Hepatocyte (in vitro differentiated cells): Measurements from ENCODE around the gene SAMD14. TPM values are rescaled to one million over a fixed set of nuclear protein-coding genes. Genes with fewer than 3 reads are reported as not detected.

ENCODE experiments used
- DNase-seq: peaks from one replicate; pipeline ENCODE4 v3.0.0-alpha.2; 2016; ENCODE audit warnings: low spot score
- H2AFZ ChIP-seq: fragments of 200-600 bp; sonication (generic); 2 replicates; pipeline ENCODE4 v1.6.0; 2016; ENCODE audit warnings: antibody characterized with exemption, mild to moderate bottlenecking
- H3K27ac ChIP-seq: fragments of 200-600 bp; sonication (generic); 2 replicates; pipeline ENCODE4 v1.5.1; 2016; ENCODE audit warnings: mild to moderate bottlenecking
- H3K27me3 ChIP-seq: fragments of 200-600 bp; sonication (generic); 2 replicates; pipeline ENCODE4 v1.6.1; 2016
- H3K36me3 ChIP-seq: fragments of 200-600 bp; sonication (generic); replicated peaks from 2 replicates; pipeline ENCODE4 v1.5.1; 2016; ENCODE audit warnings: low read depth; ENCODE audit not compliant: insufficient read depth
- H3K4me1 ChIP-seq: fragments of 200-600 bp; sonication (generic); 2 replicates; pipeline ENCODE4 v1.5.1; 2016; ENCODE audit warnings: mild to moderate bottlenecking, moderate library complexity; ENCODE audit not compliant: insufficient read depth
- H3K4me2 ChIP-seq: fragments of 200-600 bp; sonication (generic); 2 replicates; pipeline ENCODE4 v1.6.0; 2016
- H3K4me3 ChIP-seq: fragments of 200-600 bp; sonication (generic); 2 replicates; pipeline ENCODE4 v1.5.1; 2016; ENCODE audit warnings: mild to moderate bottlenecking
- H3K79me2 ChIP-seq: fragments of 200-600 bp; sonication (generic); 2 replicates; pipeline ENCODE4 v1.6.0; 2017; ENCODE audit warnings: mild to moderate bottlenecking
- H3K9me2 ChIP-seq: fragments of 200-600 bp; sonication (generic); replicated peaks from 2 replicates; pipeline ENCODE4 v1.6.0; 2017; ENCODE audit warnings: mild to moderate bottlenecking; ENCODE audit not compliant: insufficient read depth
- H3K9me3 ChIP-seq: fragments of 200-600 bp; sonication (generic); 2 replicates; pipeline ENCODE4 v1.5.1; 2016; ENCODE audit warnings: low read depth, mild to moderate bottlenecking
- H4K20me1 ChIP-seq: fragments of 200-600 bp; sonication (generic); 2 replicates; pipeline ENCODE4 v1.6.0; 2016; ENCODE audit warnings: mild to moderate bottlenecking; ENCODE audit not compliant: insufficient read depth, poor library complexity, severe bottlenecking
- CTCF ChIP-seq: fragments of 200-600 bp; sonication (generic); IDR thresholded peaks from 2 replicates; pipeline ENCODE4 v1.5.1; 2016; ENCODE audit warnings: antibody characterized with exemption, mild to moderate bottlenecking; ENCODE audit not compliant: poor library complexity
- EZH2 ChIP-seq: fragments of 200-600 bp; sonication (generic); IDR thresholded peaks from 2 replicates; pipeline ENCODE4 v1.6.1; 2016; ENCODE audit warnings: antibody characterized with exemption, mild to moderate bottlenecking, borderline replicate concordance
- EZH2phosphoT487 ChIP-seq: fragments of 200-600 bp; sonication (generic); IDR thresholded peaks from one replicate; pipeline ENCODE4 v1.6.1; 2018; ENCODE audit warnings: antibody characterized with exemption, mild to moderate bottlenecking, low read depth, moderate library complexity; ENCODE audit not compliant: unreplicated experiment, severe bottlenecking
- WGBS: methylation state at CpG from one replicate; pipeline ENCODE4 v1.1.6; 2016; ENCODE audit warnings: low lambda C conversion rate; ENCODE audit errors: missing lambda C conversion rate; 5-methylcytosine and 5-hydroxymethylcytosine counted together
- polyA plus RNA-seq: library from polyadenylated mRNA; unstranded; fragments of >200 nt; fragmentation: Nextera tagmentation; extraction: Ambion mirVana; gene quantifications from 2 replicates; pipeline ENCODE4 v1.2.1, GENCODE V29; 2016
- total RNA-seq: library from RNA; depleted of rRNA; stranded (reverse); fragments of >200 nt; gene quantifications from 2 replicates; pipeline ENCODE4 v1.2.3, GENCODE V29; 2014

SAMD14 gene
- total and polyA plus RNA-seq, 2 experiments from 2014 or later: 3.1 to 4.2 TPM

- Histone ChIP-seq H3K79me2 (peaks cover 14% of the 10 kb centered on the region), H3K4me3 (peak overlapping the region; percentile 88), H3K4me2 (peak overlapping the region; percentile 94), H4K20me1 (no peaks in the 10 kb centered on the region), H3K27ac (peak overlapping the region; percentile 59), H2AFZ (no peak overlapping the region), H3K9me2 (no peaks in the 10 kb centered on the region), H3K27me3 (no peaks in the 10 kb centered on the region), H3K9me3 (no peaks in the 10 kb centered on the region), H3K4me1 (peaks cover 17% of the 10 kb centered on the region), H3K36me3 (no peaks in the 10 kb centered on the region)
- no peak for TF ChIP-seq EZH2phosphoT487
- no peak for TF ChIP-seq CTCF
- 38% methylated on average over 6 of the region's 6 CpGs for WGBS
- no peak for DNase-seq
Observed at GRCh38 chr17:50096092-50096491, 33.9 kb downstream of the SAMD14 start.

- Histone ChIP-seq H3K4me2 (peak overlapping the region; percentile 94), H3K27ac (peak overlapping the region; percentile 59), H3K9me2 (no peaks in the 10 kb centered on the region), H3K9me3 (no peaks in the 10 kb centered on the region), H3K79me2 (peaks cover 14% of the 10 kb centered on the region), H4K20me1 (no peaks in the 10 kb centered on the region), H3K36me3 (no peaks in the 10 kb centered on the region), H2AFZ (peak overlapping the region; percentile 77), H3K4me3 (peak overlapping the region; percentile 88), H3K27me3 (no peaks in the 10 kb centered on the region), H3K4me1 (peaks cover 16% of the 10 kb centered on the region)
- WGBS: 3% methylated on average over 10 of the region's 12 CpGs
- TF ChIP-seq CTCF (no peak), EZH2phosphoT487 (no peak), EZH2 (no peak)
- peak; percentile 51 for DNase-seq
Observed at GRCh38 chr17:50095626-50096037, 34.3 kb downstream of the SAMD14 start.

- peak within 1 kb of the TSS; percentile 59 for H3K27ac ChIP-seq
- peak within 1 kb of the TSS; percentile 77 for H2AFZ ChIP-seq
- no peaks in the 10 kb centered on the region for H3K36me3 ChIP-seq
- H3K79me2 ChIP-seq: peaks cover 14% of the 10 kb centered on the region
- peak; percentile 97 for DNase-seq
- H3K4me3 ChIP-seq: peak within 1 kb of the TSS; percentile 88
- H3K9me3 ChIP-seq: no peaks in the 10 kb centered on the region
- WGBS: under 1% methylated on average over 47 of the region's 68 CpGs
- H3K4me2 ChIP-seq: peak within 1 kb of the TSS; percentile 94
- no peaks in the 10 kb centered on the region for H3K27me3 ChIP-seq
- H3K4me1 ChIP-seq: peaks cover 13% of the 10 kb centered on the region
- TF ChIP-seq EZH2phosphoT487 (no peak), EZH2 (no peak), CTCF (no peak)
- no peaks in the 10 kb centered on the region for H3K9me2 ChIP-seq
- no peaks in the 10 kb centered on the region for H4K20me1 ChIP-seq
Observed at GRCh38 chr17:50094753-50095619, 35.0 kb downstream of the SAMD14 start, which contains the start of gene PDK2. Gene PDK2 (plus strand): TSS chr17:50095351. CDS start chr17:50095436, 85 bp downstream.
